Measurements from ENCODE around the gene EFNA5. TPM values are rescaled to one million over a fixed set of nuclear protein-coding genes. Genes with fewer than 3 reads are reported as not detected.

EFNA5 gene
- total RNA-seq, 1 donor from 2014 or later, result 12.0 TPM

DNA sequence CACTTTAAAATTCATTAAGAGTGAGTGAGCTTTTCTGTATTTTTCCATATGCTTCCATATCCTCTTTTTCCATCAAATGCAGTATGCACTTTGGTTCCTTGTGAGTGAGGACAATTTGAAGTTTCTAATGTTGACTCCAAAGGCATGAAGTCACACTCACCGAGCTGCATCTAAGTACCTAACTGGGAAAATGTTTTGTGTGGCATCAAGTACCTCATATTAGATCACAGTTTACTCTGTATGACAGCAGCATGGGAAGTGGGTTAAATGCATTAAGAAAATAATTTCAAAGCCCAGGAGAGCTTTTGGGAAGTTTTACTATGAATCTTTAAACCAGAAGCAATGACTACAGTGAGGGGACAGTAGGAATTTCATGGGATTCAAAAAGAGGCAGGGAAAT is 207.0 kb downstream of the EFNA5 start:
- no peak overlapping the region for H3K4me3 Mint-ChIP-seq (ENCODE audit: low read depth)
- H3K36me3 Mint-ChIP-seq (ENCODE audit: insufficient read depth), result no peaks in the 10 kb centered on the region
- H3K27ac Mint-ChIP-seq, result no peak overlapping the region
- H3K27me3 Mint-ChIP-seq, result no peaks in the 10 kb centered on the region
- TF ChIP-seq, protein P1, sequence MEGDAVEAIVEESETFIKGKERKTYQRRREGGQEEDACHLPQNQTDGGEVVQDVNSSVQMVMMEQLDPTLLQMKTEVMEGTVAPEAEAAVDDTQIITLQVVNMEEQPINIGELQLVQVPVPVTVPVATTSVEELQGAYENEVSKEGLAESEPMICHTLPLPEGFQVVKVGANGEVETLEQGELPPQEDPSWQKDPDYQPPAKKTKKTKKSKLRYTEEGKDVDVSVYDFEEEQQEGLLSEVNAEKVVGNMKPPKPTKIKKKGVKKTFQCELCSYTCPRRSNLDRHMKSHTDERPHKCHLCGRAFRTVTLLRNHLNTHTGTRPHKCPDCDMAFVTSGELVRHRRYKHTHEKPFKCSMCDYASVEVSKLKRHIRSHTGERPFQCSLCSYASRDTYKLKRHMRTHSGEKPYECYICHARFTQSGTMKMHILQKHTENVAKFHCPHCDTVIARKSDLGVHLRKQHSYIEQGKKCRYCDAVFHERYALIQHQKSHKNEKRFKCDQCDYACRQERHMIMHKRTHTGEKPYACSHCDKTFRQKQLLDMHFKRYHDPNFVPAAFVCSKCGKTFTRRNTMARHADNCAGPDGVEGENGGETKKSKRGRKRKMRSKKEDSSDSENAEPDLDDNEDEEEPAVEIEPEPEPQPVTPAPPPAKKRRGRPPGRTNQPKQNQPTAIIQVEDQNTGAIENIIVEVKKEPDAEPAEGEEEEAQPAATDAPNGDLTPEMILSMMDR (IDR thresholded peaks at IDR 0.05; ENCODE audit: unreplicated experiment), result no peak
- H3K4me1 Mint-ChIP-seq (ENCODE audit: low read depth), result peaks cover 33% of the 10 kb centered on the region
- DNase-seq (ENCODE audit: low spot score, unreplicated experiment), result no peak
- H3K9me3 Mint-ChIP-seq (ENCODE audit: low read depth), result peaks cover 3% of the 10 kb centered on the region

DNA sequence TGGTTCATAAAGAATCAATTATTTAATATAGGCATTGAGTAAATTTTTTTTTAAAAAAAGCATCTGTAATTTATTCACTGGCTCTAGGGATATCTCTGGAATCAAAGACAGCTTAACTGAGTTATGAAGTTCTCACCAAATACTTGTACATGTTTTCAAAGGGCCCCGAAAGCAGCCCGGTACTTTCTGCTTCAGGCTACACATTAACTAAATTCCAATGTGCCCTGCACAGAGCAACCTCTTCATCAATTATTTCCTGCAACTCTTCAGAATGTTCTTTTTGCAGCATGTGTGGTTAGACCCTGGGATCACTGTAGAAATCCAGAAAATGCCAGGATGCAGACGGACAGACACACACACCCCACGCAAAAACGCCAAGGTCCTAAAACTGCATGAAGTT is 209.0 kb downstream of the EFNA5 start:
- Mint-ChIP-seq H3K27ac (no peak overlapping the region), H3K9me3 (ENCODE audit: low read depth) (peaks cover 3% of the 10 kb centered on the region), H3K36me3 (ENCODE audit: insufficient read depth) (no peaks in the 10 kb centered on the region), H3K4me1 (ENCODE audit: low read depth) (peaks cover 26% of the 10 kb centered on the region), H3K4me3 (ENCODE audit: low read depth) (no peak overlapping the region), H3K27me3 (no peaks in the 10 kb centered on the region)
- TF ChIP-seq, protein P1 (IDR thresholded peaks at IDR 0.05; ENCODE audit: unreplicated experiment), result no peak
- no peak for DNase-seq (ENCODE audit: low spot score, unreplicated experiment)

DNA sequence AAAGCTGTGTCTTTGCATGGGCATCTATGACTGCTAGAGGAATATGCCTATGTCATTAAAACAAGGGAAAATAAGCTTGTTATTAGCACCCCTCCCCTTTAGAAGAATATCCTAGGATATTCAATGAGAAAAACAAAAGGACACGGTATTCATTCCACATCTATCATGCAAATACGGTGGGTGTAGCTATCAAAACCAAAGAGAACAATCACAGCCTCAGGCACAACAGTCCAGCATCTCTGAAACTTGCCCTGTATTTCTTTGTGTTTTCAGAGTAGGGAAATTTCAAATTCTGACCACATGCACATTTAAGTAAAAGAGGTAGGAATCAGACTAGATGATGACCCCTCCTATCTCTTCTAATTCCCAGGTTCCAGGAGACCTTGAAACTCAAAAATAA is 209.9 kb downstream of the EFNA5 start:
- Mint-ChIP-seq H3K36me3 (ENCODE audit: insufficient read depth) (no peaks in the 10 kb centered on the region), H3K27me3 (no peaks in the 10 kb centered on the region), H3K9me3 (ENCODE audit: low read depth) (peaks cover 3% of the 10 kb centered on the region), H3K4me1 (ENCODE audit: low read depth) (peaks cover 30% of the 10 kb centered on the region), H3K27ac (no peak overlapping the region), H3K4me3 (ENCODE audit: low read depth) (no peak overlapping the region)
- TF ChIP-seq, protein P1 (IDR thresholded peaks at IDR 0.05; ENCODE audit: unreplicated experiment), result no peak
- no peak for DNase-seq (ENCODE audit: low spot score, unreplicated experiment)

DNA sequence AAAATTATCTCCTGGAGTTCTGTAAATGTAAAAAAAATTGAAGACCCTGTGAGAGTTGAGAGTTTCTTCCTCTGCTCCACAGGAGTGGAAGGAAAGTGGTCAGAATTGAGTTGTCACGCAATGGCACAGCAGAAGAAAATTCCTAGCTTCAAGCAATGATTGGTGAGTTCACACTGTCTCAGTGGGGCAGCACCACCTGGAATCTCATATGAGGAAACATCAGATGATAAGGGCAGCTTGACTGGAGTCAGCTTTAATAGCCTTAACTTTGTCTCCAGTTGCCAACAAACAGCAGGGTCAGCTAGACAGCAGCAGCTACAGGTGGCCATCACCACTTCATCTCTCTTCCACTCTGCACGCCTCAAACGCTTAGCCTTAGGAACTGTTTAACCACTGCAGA is 211.1 kb downstream of the EFNA5 start:
- TF ChIP-seq, protein P1 (IDR thresholded peaks at IDR 0.05; ENCODE audit: unreplicated experiment), result no peak
- H3K9me3 Mint-ChIP-seq (ENCODE audit: low read depth), result peaks cover 3% of the 10 kb centered on the region
- DNase-seq (ENCODE audit: low spot score, unreplicated experiment), result no peak
- H3K4me3 Mint-ChIP-seq (ENCODE audit: low read depth), result no peak overlapping the region
- peaks cover 39% of the 10 kb centered on the region for H3K4me1 Mint-ChIP-seq (ENCODE audit: low read depth)
- H3K27ac Mint-ChIP-seq, result no peak overlapping the region
- no peaks in the 10 kb centered on the region for H3K36me3 Mint-ChIP-seq (ENCODE audit: insufficient read depth)
- no peaks in the 10 kb centered on the region for H3K27me3 Mint-ChIP-seq

DNA sequence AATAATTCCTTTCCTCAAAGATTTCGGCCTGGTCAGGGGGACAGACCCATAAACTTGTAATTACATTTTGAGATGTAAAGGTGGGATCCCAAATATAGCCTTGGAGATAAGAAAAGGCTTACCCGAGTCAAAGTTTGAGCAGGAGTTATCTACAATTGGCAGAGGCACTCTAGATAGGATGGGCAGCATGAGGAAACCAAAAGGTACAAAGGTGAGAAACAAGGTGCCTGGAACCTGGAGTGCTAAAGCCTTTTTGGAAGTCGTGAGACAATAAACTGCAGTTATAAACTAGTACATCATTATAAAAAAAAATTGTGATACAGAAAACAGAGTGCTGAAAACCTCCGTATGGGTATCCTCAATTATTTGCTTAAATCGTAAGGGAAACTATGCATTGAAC is 212.4 kb downstream of the EFNA5 start:
- Mint-ChIP-seq H3K4me3 (ENCODE audit: low read depth) (no peak overlapping the region), H3K27ac (no peak overlapping the region), H3K36me3 (ENCODE audit: insufficient read depth) (no peaks in the 10 kb centered on the region), H3K4me1 (ENCODE audit: low read depth) (peaks cover 43% of the 10 kb centered on the region), H3K9me3 (ENCODE audit: low read depth) (peaks cover 3% of the 10 kb centered on the region), H3K27me3 (no peaks in the 10 kb centered on the region)
- DNase-seq (ENCODE audit: low spot score, unreplicated experiment), result no peak
- TF ChIP-seq, protein P1 (IDR thresholded peaks at IDR 0.05; ENCODE audit: unreplicated experiment), result no peak

Data from progenitor cell of endocrine pancreas (in vitro differentiated cells).